GM12878 (cell line): ENCODE data around the gene BLNK. TPM values are rescaled to one million over a fixed set of nuclear protein-coding genes. Genes with fewer than 3 reads are reported as not detected.

Experiments used
- ATAC-seq: fragments of 200-7000 bp; cut with Tn5 transposase; 3 replicates; pipeline ENCODE4 v1.9.1; 2020; ENCODE audit warnings: mild to moderate bottlenecking, moderate library complexity
- BruUV-seq: library from RNA; stranded (reverse); fragments of 400-500 nt; replicated peaks from 2 replicates; lab custom pipeline; 2021; lab: Mats Ljungman, UMichigan
- CTCF ChIA-PET: fragments of 300-600 bp; sonication (Branson Sonifier 250); formaldehyde crosslinking; extraction: SDS; loops from one replicate; lab custom pipeline; 2021; ENCODE audit warnings: inconsistent platforms; lab: Yijun Ruan, JAX
- POLR2A ChIA-PET: fragments of 350-600 bp; formaldehyde crosslinking; extraction: SDS; loops from one replicate; lab custom pipeline; 2021; ENCODE audit warnings: inconsistent platforms; lab: Charles Lee
- RAD21 ChIA-PET: fragments of 300-600 bp; sonication (Branson Sonifier 250); formaldehyde crosslinking; loops from one replicate; lab custom pipeline; 2023; ENCODE audit warnings: antibody characterized with exemption; ENCODE audit not compliant: unreplicated experiment; lab: Charles Lee
- SMC1A ChIA-PET: fragments of 300-600 bp; sonication (Branson Sonifier 250); formaldehyde crosslinking; loops from one replicate; lab custom pipeline; 2023; ENCODE audit not compliant: unreplicated experiment, uncharacterized antibody; lab: Charles Lee
- DNase-seq: peaks from one replicate; pipeline ENCODE4 v3.0.0-alpha.2; 2011; ENCODE audit warnings: low read depth, low spot score
- FAIRE-seq: peaks from 3 replicates; lab custom pipeline; 2011; peaks lifted over from hg19 to GRCh38; lab: Jason Lieb, UNC
- H2AFZ ChIP-seq: 2 replicates; pipeline ENCODE4 v1.6.0; 2011; ENCODE audit warnings: low read depth, low read length, control low read depth; ENCODE audit not compliant: control insufficient read depth
- H3K27ac ChIP-seq: 2 replicates; pipeline ENCODE4 v1.5.1; 2011; ENCODE audit warnings: control low read depth; ENCODE audit not compliant: control insufficient read depth, insufficient read depth
- H3K27me3 ChIP-seq, 2 experiments: replicated peaks in 1 of 2; 2 replicates each; pipeline versions ENCODE4 v1.6.0 to v1.6.1; 2011; ENCODE audit warnings: low read length in 1 of 2; ENCODE audit not compliant: control insufficient read depth in 2 of 2, insufficient read depth in 2 of 2
- H3K36me3 ChIP-seq, 2 experiments: 2 replicates each; pipeline ENCODE4 v1.5.1; 2011; ENCODE audit warnings: low read length in 1 of 2; ENCODE audit not compliant: control insufficient read depth in 2 of 2, insufficient read depth in 2 of 2
- H3K4me1 ChIP-seq: 2 replicates; pipeline ENCODE4 v1.6.1; 2011; ENCODE audit warnings: mild to moderate bottlenecking, low read length, moderate library complexity, mixed read lengths; ENCODE audit not compliant: control insufficient read depth, insufficient read depth
- H3K4me2 ChIP-seq: 2 replicates; pipeline ENCODE4 v1.6.0; 2011; ENCODE audit warnings: control low read depth; ENCODE audit not compliant: control insufficient read depth, insufficient read depth
- H3K4me3 ChIP-seq: fragments of 200-600 bp; sonication (generic); 2 replicates; pipeline ENCODE4 v1.5.1; 2016
- H3K79me2 ChIP-seq: 2 replicates; pipeline ENCODE4 v1.6.0; 2011; ENCODE audit warnings: low read length; ENCODE audit not compliant: control insufficient read depth, insufficient read depth
- H3K9ac ChIP-seq: 2 replicates; pipeline ENCODE4 v1.8.0; 2011; ENCODE audit warnings: low read length, control low read depth, mixed read lengths; ENCODE audit not compliant: control insufficient read depth, insufficient read depth
- H3K9me3 ChIP-seq: replicated peaks from 3 replicates; pipeline ENCODE4 v1.5.1; 2011; ENCODE audit warnings: mild to moderate bottlenecking, low read length; ENCODE audit not compliant: control insufficient read depth, insufficient read depth
- H4K20me1 ChIP-seq: 2 replicates; pipeline ENCODE4 v1.6.0; 2011; ENCODE audit not compliant: control insufficient read depth, insufficient read depth
- BACH1 ChIP-seq: fragments of 450-650 bp; IDR thresholded peaks from 2 replicates; pipeline ENCODE4 v1.6.1; 2017; ENCODE audit warnings: mild to moderate bottlenecking, borderline replicate concordance
- CTCF ChIP-seq, 3 experiments: IDR thresholded peaks in 2 of 3; conservative IDR thresholded peaks in 1 of 3; 2 replicates each; pipeline ENCODE4 v1.5.1; 2011; ENCODE audit warnings: low read depth in 3 of 3, low read length in 3 of 3, mild to moderate bottlenecking in 3 of 3, control low read depth in 2 of 3, moderate library complexity in 2 of 3, inconsistent platforms in 1 of 3, mixed read lengths in 1 of 3; ENCODE audit not compliant: control insufficient read depth in 2 of 3, insufficient read depth in 1 of 3; ENCODE audit errors: extremely low read depth in 1 of 3
- NFXL1 ChIP-seq: fragments of 450-650 bp; IDR thresholded peaks from 2 replicates; pipeline ENCODE4 v1.6.1; 2017; ENCODE audit warnings: antibody characterized with exemption, mild to moderate bottlenecking, borderline replicate concordance
- WGBS: methylation state at CpG from one replicate; pipeline ENCODE4 v1.1.6; 2016; ENCODE audit warnings: low lambda C conversion rate; ENCODE audit not compliant: insufficient replicate concordance, insufficient coverage; ENCODE audit errors: missing lambda C conversion rate; 5-methylcytosine and 5-hydroxymethylcytosine counted together
- in situ Hi-C: fragments of 300-500 bp; cut with MboI; formaldehyde crosslinking; loops from 9 replicates; pipeline ENCODE4 v1.14.3; 2018; ENCODE audit warnings: mixed read lengths
- intact Hi-C: fragments of 100-400 bp; cut with micrococcal nuclease; formaldehyde crosslinking; loops from one replicate; pipeline ENCODE4 v1.14.2; 2022; ENCODE audit not compliant: unreplicated experiment
- polyA plus RNA-seq, 11 experiments: library from polyadenylated mRNA; depleted of rRNA in 4 of 11; unstranded in 6 of 11; stranded (reverse) in 5 of 11; fragments of >200 nt; fragmentation: Nextera tagmentation in 4 of 11; fragmentation: Illumina TruSeq in 1 of 11; extraction: Ambion mirVana in 4 of 11; extraction: Trizol in 1 of 11; gene quantifications; 1 replicate in 1 of 11; 2 replicates in 10 of 11; pipeline versions ENCODE4 v1.2.1 to v1.2.3, GENCODE V29; 2011 to 2016; ENCODE audit warnings: inconsistent platforms in 2 of 11, missing spikeins in 2 of 11, low read depth in 1 of 11
- total RNA-seq, 4 experiments: library from RNA; depleted of rRNA in 3 of 4; stranded (reverse); fragments of >200 nt in 3 of 4; fragmentation: Illumina TruSeq in 1 of 4; extraction: Trizol in 1 of 4; gene quantifications; 2 replicates each; pipeline versions ENCODE4 v1.2.1 to v1.2.3, GENCODE V29; 2013 to 2021

Gene BLNK
- total and polyA plus RNA-seq, 10 of the 15 experiments (the other 5 are each of a cell fraction or from before 2014, with no cell fraction given), result 79.5 to 201 (median 139) TPM

DNA sequence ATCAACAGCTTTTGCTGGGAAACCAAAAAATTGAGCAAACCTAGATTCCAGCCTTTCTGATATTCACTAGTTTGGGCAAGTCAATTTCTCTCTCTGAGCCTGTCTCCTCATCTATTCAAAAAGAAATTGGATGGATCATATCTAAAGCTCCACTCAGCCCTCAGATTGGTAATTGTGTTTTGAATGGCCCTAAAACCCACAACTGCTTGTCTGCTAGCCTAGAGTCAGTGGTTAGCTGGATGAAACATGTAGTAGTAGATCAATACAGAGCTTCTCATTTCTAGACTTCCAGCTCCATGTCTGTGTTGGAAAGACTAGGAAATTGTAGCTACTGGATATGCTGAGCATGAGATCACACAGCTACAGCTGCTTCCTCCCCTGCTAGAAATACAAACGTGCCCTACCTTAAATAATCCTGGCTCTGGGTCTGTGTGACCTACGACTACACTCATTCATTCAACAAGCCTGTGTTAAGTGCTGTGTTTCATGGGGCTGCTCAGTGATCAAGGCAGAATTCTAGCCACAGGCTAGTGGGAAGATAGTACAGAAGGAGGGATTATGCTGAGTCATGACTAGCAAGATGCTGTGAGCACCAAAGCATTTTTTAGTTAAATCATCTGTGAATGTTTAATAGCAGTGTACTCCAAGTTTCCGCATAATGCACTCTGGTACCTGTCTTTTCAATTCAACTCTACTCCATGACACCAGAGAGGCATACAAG, 48.5 kb upstream of the BLNK start:
- Histone ChIP-seq H3K9ac (no peak overlapping the region), H3K4me1 (no peaks in the 10 kb centered on the region), H2AFZ (peak overlapping the region; percentile 50), H3K4me3 (no peak overlapping the region), H3K79me2 (no peaks in the 10 kb centered on the region), H3K27ac (no peak overlapping the region), H3K4me2 (no peak overlapping the region), H3K27me3 (no peaks in the 10 kb centered on the region), H4K20me1 (no peaks in the 10 kb centered on the region), H3K9me3 (no peaks in the 10 kb centered on the region), H3K36me3 (no peaks in the 10 kb centered on the region)
- intact Hi-C loops (no loop called here), in situ Hi-C loops (loop anchor here (10.0 kb wide), 1 partner anchor 295 kb away; no protein-coding TSS in a partner anchor)
- WGBS, result 33% methylated on average over 3 of the region's 3 CpGs
- RAD21 ChIA-PET, result interaction anchor here (1.2 kb wide), 1 partner anchor 90 kb away, joined by 4 read pairs; no protein-coding TSS in a partner anchor
- DNase-seq (no peak), ATAC-seq (no peak), FAIRE-seq (no peak)
- SMC1A ChIA-PET, result interaction anchor here (0.6 to 4.1 kb wide), 7 partner anchors 12 to 303 kb away, joined by 3 to 22 read pairs (median 3); no protein-coding TSS in a partner anchor
- TF ChIP-seq BACH1, result peak; percentile 49; the same call in 1 of the 2 replicates
- TF ChIP-seq NFXL1, result no peak
- no peak for TF ChIP-seq CTCF (IDR thresholded peaks at IDR 0.05 in 2 of 3, conservative IDR thresholded peaks at IDR 0.05 in 1 of 3; ENCODE audit: control insufficient read depth in 2 of 3, extremely low read depth in 1 of 3, insufficient read depth in 1 of 3, low read depth in 3 of 3, low read length in 3 of 3)
- POLR2A ChIA-PET, result interaction anchor here (0.5 kb wide), 1 partner anchor 451 kb away, joined by 3 read pairs; no protein-coding TSS in a partner anchor
- BruUV-seq, result no TSS peak
- CTCF ChIA-PET, result interaction anchor here (1.2 to 4.2 kb wide), 3 partner anchors 12 to 273 kb away, joined by 3 to 15 read pairs (median 7); no protein-coding TSS in a partner anchor
